Measurements from ENCODE around the gene HAUS7. TPM values are rescaled to one million over a fixed set of nuclear protein-coding genes. Genes with fewer than 3 reads are reported as not detected.
"Not testable (repeated sequence)": the region's sequence is repeated elsewhere in the genome, so short reads cannot be mapped to it uniquely, and the experiment has no call there.

HAUS7 gene
- total RNA-seq, 1 experiment from 2014 or later, result 55.7 TPM

DNA sequence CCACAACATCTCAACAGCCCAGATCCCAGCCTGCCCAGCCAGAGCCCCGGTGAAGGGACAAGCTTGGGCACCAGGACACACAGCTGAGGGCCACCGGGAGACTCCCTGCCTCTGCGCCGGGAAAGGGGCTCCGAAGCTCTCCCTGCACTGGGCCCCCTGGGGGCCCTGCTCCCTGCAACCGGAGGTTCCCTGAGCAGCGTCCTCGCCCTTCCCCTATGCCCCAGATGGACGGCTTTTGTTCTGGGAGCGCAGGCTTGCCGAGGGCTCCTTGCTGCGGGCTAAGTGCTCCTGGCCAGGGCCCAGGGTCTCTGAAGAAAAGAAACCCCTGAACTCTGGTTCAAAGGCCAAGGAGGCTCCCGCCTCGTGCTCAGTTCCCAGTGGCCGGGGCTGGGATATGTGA lies 60.0 kb downstream of the HAUS7 start:
- DNase-seq (ENCODE audit: low spot score), result no peak

DNA sequence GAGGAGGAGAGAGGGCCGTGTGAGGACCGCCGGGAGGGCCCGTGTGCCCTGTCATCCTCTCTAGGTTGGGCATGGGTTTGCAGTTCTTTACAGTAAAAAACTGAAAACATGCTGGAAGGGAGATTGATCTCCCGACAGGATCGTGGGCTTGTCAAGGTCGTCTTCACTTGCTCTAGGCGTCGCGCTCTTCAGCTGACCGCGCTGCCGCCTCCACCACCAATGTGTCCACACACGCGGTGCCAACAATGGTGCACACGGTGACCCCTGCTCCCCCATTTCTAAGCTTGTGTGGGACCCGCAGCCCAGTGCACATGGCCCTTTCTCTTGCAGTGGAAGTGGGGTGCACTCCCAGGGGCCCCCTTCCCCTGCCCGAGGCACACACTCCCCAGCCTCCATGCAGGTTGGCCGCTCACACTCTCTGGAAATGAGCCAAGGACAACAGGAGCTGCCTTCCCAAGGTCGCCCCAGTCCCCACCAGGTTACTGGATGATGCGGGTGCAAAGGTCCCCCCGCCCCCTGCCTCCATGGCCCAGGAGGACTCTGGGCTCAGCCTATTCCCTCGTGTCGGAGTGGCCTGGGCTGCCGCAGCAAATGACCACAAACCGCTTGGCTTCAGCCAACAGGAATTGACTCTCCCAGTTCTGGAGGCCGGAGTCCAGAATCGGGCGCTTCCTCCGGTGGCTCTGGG lies 60.8 kb downstream of the HAUS7 start:
- no peak for DNase-seq (ENCODE audit: low spot score)

DNA sequence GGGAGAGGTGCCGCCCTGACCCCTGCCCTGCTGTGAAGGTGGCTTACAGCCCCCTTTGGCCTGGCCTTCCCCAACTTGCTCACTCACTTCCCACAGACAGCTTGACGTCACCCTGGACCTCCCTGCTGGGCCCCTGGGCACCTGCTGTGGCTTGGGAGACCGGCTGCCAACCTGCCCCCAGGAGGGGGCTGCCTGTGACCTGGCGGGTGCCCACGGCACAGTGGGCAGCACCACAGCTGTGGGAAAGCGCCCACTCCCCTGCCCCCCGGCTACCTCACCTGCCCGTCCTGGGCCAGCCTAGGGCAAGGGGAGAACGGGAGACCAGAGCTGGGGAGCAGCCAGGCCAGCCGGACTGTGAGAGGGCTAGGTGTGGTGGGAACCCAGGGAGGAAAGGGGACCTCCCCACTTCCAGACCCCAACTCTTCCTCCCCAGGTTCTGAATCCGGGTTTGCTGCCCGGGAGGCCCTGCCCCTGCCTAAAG lies 61.5 kb downstream of the HAUS7 start:
- DNase-seq (ENCODE audit: low spot score), result no peak

DNA sequence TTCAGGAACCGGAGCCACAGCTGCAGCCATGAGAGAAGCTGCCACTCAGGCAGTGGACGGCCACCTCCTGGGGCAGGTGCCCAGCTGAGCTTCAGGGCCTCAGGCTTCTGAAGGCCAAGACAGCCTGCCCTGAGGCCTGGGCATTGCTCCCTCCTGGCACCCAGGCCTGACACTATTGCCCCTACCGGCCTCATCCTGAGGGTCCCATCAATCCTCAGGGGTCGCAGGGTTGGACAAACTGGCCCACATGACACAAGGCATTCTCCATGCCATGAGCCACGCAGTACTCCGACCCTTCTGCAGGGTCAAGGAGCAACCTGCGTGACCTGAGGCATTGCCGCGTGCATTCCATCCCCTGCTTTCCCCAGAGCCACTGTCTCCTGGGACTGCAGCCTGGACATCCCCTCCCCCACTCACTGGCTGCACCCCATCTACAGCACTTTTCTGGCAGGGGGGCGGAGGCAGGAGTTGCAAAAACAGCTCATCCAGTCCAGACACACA lies 62.1 kb downstream of the HAUS7 start:
- no peak for DNase-seq (ENCODE audit: low spot score)

DNA sequence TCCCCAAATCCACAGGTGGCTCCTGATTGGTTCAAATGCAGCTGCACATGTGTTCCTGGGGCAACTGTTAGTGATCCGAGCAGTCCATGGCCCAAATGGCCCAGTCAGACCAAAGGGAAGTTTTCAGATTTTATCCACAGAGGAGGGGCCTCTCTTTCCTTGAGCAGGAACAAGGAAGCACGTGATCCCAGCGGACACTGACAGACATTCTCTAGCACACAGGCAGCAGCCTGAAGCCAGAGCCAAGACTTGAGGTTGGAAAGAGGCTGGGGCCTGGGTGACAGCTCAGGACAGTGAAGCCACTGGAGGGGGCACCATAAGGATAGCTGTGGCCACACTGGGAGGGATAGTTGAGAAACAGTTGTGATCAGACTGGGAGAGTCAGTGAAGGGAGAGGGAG lies 62.6 kb downstream of the HAUS7 start:
- DNase-seq (ENCODE audit: low spot score), result no peak

DNA sequence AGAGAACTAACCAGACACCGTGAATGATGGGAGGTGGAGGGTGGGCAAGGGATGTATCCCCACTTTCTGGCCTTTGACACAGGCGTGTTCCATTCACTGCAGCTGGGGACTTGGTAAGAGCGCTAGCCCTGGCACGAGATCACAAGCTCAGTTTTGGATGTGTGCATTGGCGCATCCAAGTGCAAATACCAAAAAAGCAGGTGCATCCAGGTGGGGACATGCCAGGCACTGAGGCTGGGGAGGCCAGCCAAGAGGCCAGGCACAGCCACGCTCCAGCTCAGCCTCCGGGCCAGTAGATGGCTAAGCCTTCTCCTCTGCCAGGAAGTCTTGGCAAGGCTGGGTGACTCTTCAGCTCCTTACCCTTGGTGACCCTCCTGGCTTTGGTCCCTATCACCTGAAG lies 63.5 kb downstream of the HAUS7 start:
- DNase-seq (ENCODE audit: low spot score), result no peak

DNA sequence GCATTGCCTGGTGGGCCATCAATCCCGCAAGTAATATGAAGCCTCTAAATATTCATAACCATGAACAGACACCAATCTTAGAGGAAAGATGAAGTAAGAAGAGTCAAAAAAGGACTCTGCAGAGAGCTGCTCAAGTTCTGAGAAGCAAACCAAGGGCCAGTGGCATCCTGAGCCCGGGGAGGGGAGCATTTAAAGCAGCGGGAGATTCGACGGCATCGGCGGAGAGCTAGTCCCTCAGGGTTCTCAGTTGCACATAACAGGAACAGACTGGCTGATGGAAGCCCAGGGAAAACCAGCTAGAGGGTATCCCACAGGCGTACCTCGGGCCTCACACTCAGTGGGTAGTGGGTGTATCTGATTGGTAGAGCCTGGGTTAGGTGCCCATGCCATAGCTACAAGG lies 64.4 kb downstream of the HAUS7 start:
- no peak for DNase-seq (ENCODE audit: low spot score)

DNA sequence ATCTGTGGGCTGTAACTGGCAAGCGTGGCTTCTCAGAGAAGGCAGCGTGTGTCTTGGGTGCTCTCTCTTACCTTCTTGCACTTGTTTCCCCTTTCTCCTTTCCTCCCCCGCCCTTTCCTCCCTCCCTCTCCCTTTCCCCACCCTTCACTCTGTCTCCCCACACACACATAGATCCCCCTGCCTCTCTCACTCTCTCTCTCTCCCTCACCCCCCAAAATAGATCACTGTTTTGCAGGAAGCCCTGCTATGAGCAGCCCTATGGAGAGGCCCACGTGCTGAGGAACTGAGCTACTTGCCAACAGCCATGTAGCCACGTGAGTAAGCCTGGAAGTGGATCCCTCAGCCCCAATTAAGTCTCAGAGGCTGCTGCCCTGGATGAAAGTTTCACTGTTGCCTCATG lies 65.0 kb downstream of the HAUS7 start:
- DNase-seq (ENCODE audit: low spot score), result no peak

DNA sequence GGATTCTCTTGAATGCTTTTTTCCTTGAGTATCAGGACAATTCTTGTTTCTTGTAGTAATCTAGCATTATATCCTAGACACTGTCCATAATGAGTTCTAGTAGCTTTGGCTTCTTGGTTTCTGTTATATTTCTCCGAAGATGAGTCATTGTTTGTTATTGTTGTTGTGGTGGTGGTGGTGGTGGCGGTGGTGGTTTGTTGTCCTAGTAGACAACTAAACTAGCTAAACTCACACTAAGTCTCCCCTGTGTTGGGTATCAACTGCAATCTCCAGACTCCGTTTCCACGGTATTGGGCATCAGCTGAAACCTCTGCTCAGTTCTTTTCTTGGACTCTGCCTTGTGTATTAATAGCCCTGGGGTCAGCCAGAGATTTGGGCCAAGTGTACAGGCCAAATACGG lies 66.0 kb downstream of the HAUS7 start:
- DNase-seq (ENCODE audit: low spot score), result not testable (repeated sequence)

DNA sequence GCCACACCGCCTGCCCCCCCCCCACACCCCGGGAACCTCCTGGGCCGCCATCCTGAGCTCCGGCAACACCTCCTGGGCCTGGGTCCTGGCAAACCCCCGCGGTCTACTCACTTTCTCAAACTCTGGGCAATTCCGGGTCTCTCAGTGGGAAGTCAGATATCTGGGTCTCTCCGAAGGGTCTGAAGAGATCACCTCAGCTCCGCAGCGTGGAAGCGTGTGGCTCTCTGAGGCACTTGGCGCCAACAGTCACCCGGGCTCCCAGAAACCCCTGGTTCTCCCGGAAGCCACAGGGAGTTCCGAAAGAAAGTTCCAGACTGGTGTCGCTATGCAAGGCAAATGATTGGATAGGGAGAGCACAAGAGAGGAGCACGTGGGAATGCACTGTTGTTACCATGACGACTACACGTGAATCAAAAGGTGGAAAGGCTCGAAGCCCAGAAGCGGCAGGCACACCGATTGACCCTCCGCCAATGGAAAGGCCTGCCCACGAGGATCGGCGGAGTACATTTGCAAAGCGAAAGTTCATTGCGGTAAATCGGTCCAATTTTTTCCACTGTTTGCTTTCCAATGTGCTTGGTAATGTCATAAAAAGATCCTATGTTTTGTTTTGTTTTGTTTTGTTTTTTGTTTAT lies 69.1 kb downstream of the HAUS7 start, which contains the start of gene PNMA6E:
PNMA6E (minus strand) TSS at position 218 of the 632 bp plus-strand sequence. CDS start 2,501 bp downstream, outside the sequence.
- DNase-seq (ENCODE audit: low spot score), result no peak

DNA sequence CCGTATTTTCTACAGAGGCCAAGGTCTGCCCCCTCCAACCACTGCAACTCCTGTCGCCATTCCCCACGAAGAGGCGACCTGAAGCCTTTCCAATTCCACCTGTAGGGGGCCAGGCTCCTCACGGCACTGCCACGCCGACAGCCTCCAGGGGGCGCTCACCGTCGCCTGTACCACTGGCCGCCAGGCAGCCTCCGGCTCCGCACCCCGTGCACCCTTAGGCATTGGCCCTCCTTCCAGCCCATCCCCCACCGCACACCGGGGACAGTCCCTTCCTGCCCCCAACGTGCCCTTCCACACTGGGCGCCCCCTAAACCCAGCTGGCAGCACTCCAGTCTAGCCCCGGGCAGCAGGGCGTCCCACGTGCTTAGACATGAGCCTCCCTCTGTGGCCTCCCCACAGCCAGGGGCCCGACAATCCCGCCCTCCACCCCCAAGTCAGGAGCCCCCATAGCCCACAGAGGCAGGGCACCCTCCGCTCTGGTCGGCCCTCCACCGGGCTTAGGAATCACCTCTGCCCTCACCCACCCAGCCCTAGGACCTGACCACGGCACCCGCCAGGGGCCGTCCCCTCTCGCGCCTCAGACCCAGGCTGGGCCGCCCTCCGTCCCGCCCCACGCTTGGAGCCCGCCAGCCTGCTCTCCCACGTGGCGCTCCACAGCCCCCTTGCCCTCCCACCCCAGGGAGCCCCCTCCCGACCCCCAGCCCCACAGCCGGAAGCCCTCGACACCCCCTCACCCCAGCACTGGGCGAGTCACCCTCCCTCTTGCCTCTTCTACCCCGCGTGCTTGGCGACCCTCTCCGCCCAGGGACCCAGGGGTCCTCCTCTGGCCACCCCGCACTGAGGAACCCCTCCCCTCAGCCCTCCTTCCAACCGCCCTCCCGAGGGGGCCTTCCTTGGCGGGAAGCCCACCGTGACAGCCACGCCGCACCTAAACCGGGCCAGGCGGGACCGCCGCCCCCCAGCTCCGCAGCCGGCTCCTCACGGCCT lies 69.9 kb downstream of the HAUS7 start:
- peak; percentile 13 for DNase-seq (ENCODE audit: low spot score)

DNA sequence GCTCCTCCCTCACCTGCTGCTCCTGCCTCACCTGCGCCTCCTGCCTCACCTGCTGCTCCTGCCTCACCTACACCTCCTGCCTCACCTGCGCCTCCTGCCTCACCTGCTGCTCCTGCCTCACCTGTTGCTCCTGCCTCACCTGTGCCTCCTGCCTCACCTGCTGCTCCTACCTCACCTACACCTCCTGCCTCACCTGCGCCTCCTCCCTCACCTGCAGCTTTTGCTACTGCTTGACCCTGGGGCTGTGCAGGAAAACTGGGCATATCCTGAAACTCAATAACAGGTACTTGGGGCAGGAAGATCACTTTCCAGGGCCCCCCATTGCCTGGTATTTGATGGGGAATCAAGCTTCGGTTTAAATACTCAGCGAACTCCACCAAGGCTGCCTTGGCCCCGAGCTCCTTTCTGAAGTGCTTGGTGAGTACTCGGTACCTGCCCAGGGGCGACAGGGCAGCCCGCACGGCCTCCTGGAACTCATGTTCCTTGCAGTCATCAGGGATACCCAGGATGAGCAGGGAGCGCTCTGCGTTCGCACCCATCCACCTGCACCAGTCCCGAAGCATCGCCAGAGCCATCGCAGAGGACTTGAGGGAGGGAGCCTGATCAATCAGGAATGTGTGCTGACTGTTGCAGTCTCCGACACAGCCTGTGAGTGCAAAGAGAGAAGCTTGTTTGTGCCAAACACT lies 72.0 kb downstream of the HAUS7 start:
- no peak for DNase-seq (ENCODE audit: low spot score)

Other genes with a start within 250 kb of the HAUS7 start
- gene PNMA6F, start 148.8 kb downstream of the HAUS7 start, total RNA-seq (2014; rRNA removed; shearing (Covaris generic)), result not detected in 2 replicates
- 7.0 and 7.3 TPM in 2 replicates for gene ZNF275, start 136.4 kb downstream of the HAUS7 start, total RNA-seq (2014; rRNA removed; shearing (Covaris generic))
- not detected in 2 replicates for gene PNMA6E, start 69.2 kb downstream of the HAUS7 start, total RNA-seq (2014; rRNA removed; shearing (Covaris generic))
- gene ZFP92, start 59.1 kb downstream of the HAUS7 start, total RNA-seq (2014; rRNA removed; shearing (Covaris generic)), result 1.9 and 2.0 TPM in 2 replicates
- gene TREX2, start 24.5 kb downstream of the HAUS7 start, total RNA-seq (2014; rRNA removed; shearing (Covaris generic)), result 0.62 and 9.5 TPM in 2 replicates
- not detected in 2 replicates for gene BGN, start 24.4 kb upstream of the HAUS7 start, total RNA-seq (2014; rRNA removed; shearing (Covaris generic))
- gene ATP2B3, start 47.1 kb upstream of the HAUS7 start, total RNA-seq (2014; rRNA removed; shearing (Covaris generic)), result not detected in 2 replicates
- gene CCNQ, start 128.6 kb upstream of the HAUS7 start, total RNA-seq (2014; rRNA removed; shearing (Covaris generic)), result 74.2 and 87.9 TPM in 2 replicates
- 9.0 and 9.3 TPM in 2 replicates for gene DUSP9, start 176.6 kb upstream of the HAUS7 start, total RNA-seq (2014; rRNA removed; shearing (Covaris generic))
- 0.48 and 2.7 TPM in 2 replicates for gene PNCK, start 203.2 kb upstream of the HAUS7 start, total RNA-seq (2014; rRNA removed; shearing (Covaris generic))
- 17.1 and 25.6 TPM in 2 replicates for gene SLC6A8, start 217.3 kb upstream of the HAUS7 start, total RNA-seq (2014; rRNA removed; shearing (Covaris generic))

Data from A172 (cell line).